ENCODE results near the gene ABHD17A. TPM values are rescaled to one million over a fixed set of nuclear protein-coding genes. Genes with fewer than 3 reads are reported as not detected.

ABHD17A gene
- total RNA-seq, 1 donor: 52.5 TPM

GRCh38 chr19:1841209-1841924, 43.9 kb downstream of the ABHD17A start:
- no peak for TF ChIP-seq CTCF (IDR thresholded peaks at IDR 0.05; ENCODE audit: extremely low read depth, low read depth, low read length)
- Histone ChIP-seq H3K4me2 (ENCODE audit: insufficient read depth, low read length) (no peak overlapping the region), H4K20me1 (ENCODE audit: insufficient read depth, low read length) (peaks cover 75% of the 10 kb centered on the region), H2AFZ (ENCODE audit: low read length) (no peak overlapping the region), H3K4me1 (ENCODE audit: insufficient read depth, low read length) (peaks cover 2% of the 10 kb centered on the region), H3K27me3 (ENCODE audit: insufficient read depth, low read length) (no peaks in the 10 kb centered on the region), H3K27ac (ENCODE audit: low read depth, low read length) (no peak overlapping the region), H3K9me3 (ENCODE audit: low read depth, low read length) (no peaks in the 10 kb centered on the region), H3K4me3 (ENCODE audit: insufficient read depth, low read length) (no peak overlapping the region), H3K79me2 (ENCODE audit: insufficient read depth, low read length) (peaks cover 98% of the 10 kb centered on the region), H3K36me3 (ENCODE audit: insufficient read depth, low read length) (no peaks in the 10 kb centered on the region)
- DNase-seq (ENCODE audit: insufficient read length, low spot score, missing footprints): no peak

DNA sequence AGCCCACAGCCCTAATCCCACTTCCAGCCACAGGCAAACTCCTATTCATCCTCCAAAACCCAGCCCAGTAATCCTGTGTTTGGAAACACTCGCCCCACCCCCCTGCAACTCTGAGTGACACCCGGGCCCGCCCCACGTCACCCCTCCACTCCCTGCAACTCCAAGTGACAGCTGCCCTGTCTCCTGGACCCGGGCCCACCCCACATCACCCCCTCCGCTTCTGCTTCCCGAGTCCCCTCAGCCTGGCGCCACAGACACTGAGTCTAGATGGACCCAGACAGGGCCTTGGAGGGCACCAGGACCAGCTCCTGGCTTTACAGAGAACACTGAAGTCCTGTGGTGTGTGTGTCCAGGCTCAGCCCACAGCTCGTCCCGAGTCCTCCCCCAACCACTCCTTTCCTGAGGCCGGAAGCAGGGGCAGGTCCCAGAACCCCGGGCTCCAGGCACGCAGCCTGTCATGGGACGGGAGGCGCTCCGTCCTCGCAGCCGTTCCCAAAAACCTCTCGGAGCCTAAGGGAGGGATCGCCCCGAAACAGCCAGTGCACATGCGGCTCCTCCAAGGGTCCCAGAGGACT, 44.7 kb downstream of the ABHD17A start:
- TF ChIP-seq CTCF (IDR thresholded peaks at IDR 0.05; ENCODE audit: extremely low read depth, low read depth, low read length): no peak
- Histone ChIP-seq H3K36me3 (ENCODE audit: insufficient read depth, low read length) (no peaks in the 10 kb centered on the region), H4K20me1 (ENCODE audit: insufficient read depth, low read length) (peaks cover 74% of the 10 kb centered on the region)

GRCh38 chr19:1839658-1840540, 45.4 kb downstream of the ABHD17A start:
- Histone ChIP-seq H3K79me2 (ENCODE audit: insufficient read depth, low read length) (peaks cover 98% of the 10 kb centered on the region), H3K9me3 (ENCODE audit: low read depth, low read length) (no peaks in the 10 kb centered on the region), H3K4me3 (ENCODE audit: insufficient read depth, low read length) (no peak overlapping the region), H2AFZ (ENCODE audit: low read length) (no peak overlapping the region), H3K4me2 (ENCODE audit: insufficient read depth, low read length) (no peak overlapping the region), H4K20me1 (ENCODE audit: insufficient read depth, low read length) (peaks cover 73% of the 10 kb centered on the region), H3K27ac (ENCODE audit: low read depth, low read length) (no peak overlapping the region), H3K36me3 (ENCODE audit: insufficient read depth, low read length) (no peaks in the 10 kb centered on the region), H3K4me1 (ENCODE audit: insufficient read depth, low read length) (peaks cover 2% of the 10 kb centered on the region), H3K27me3 (ENCODE audit: insufficient read depth, low read length) (no peaks in the 10 kb centered on the region)
- DNase-seq (ENCODE audit: insufficient read length, low spot score, missing footprints): no peak
- TF ChIP-seq CTCF (IDR thresholded peaks at IDR 0.05; ENCODE audit: extremely low read depth, low read depth, low read length): no peak

More for the DNA sequence above, 44.7 kb downstream of the ABHD17A start:
- no peak overlapping the region for H3K4me2 ChIP-seq (ENCODE audit: insufficient read depth, low read length)
- H3K4me1 ChIP-seq (ENCODE audit: insufficient read depth, low read length): peaks cover 2% of the 10 kb centered on the region
- H3K9me3 ChIP-seq (ENCODE audit: low read depth, low read length): no peaks in the 10 kb centered on the region
- no peak for DNase-seq (ENCODE audit: insufficient read length, low spot score, missing footprints)
- no peak overlapping the region for H2AFZ ChIP-seq (ENCODE audit: low read length)
- H3K79me2 ChIP-seq (ENCODE audit: insufficient read depth, low read length): peaks cover 98% of the 10 kb centered on the region
- H3K27me3 ChIP-seq (ENCODE audit: insufficient read depth, low read length): no peaks in the 10 kb centered on the region
- no peak overlapping the region for H3K27ac ChIP-seq (ENCODE audit: low read depth, low read length)
- H3K4me3 ChIP-seq (ENCODE audit: insufficient read depth, low read length): no peak overlapping the region

Data from osteoblast (primary cell).